Measurements from ENCODE around the gene TBC1D22B.
"Not testable (repeated sequence)": the region's sequence is repeated elsewhere in the genome, so short reads cannot be mapped to it uniquely, and the experiment has no call there.

- not testable (repeated sequence) for TF ChIP-seq CHD2 (IDR thresholded peaks at IDR 0.05; ENCODE audit: low read length, partially characterized antibody); EP300 (IDR thresholded peaks at IDR 0.05); CTCF (IDR thresholded peaks at IDR 0.05); RFX5 (IDR thresholded peaks at IDR 0.05); CHD4 (IDR thresholded peaks at IDR 0.05; ENCODE audit: borderline replicate concordance)
These were observed 49.9 kb downstream of the TBC1D22B start for GRCh38 chr6:37307484-37307883.
